ENCODE measurements around the gene TECRL. TPM values are rescaled to one million over a fixed set of nuclear protein-coding genes. Genes with fewer than 3 reads are reported as not detected.

Gene TECRL
- total RNA-seq, 4 donors from 2014 or later, result not detected

GRCh38 chr4:64230709-64231310, 178.4 kb downstream of the TECRL start:
- intact Hi-C loops (cut with DNase I; ENCODE audit: low total_unique reads), result no loop called here
- TF ChIP-seq POLR2A (IDR thresholded peaks at IDR 0.05) (no peak), CTCF (IDR thresholded peaks at IDR 0.05) (no peak)
- DNase-seq (ENCODE audit: low spot score in 2 of 2), result no peak
- no peak overlapping the region for H3K4me3 ChIP-seq (ENCODE audit: low read depth, poor library complexity, severe bottlenecking)
- WGBS, 2 donors, result 82 to 91% methylated on average over 3 of the region's 3 CpGs

Data from lower leg skin (tissue), 4 donors.